AG10803 (cell line): ENCODE results near the gene DCLK2.

Experiments
- DNase-seq: peaks from one replicate; pipeline ENCODE4 v3.0.0; 2010; ENCODE audit warnings: low read depth
- H3K4me3 ChIP-seq: 2 replicates; pipeline ENCODE4 v1.5.1; 2011; ENCODE audit warnings: mild to moderate bottlenecking, low read length, control low read depth
- TF ChIP-seq, protein P1 (sequence below): conservative IDR thresholded peaks from 2 replicates; pipeline ENCODE4 v1.5.1; 2011; ENCODE audit warnings: mild to moderate bottlenecking, low read length, control low read depth, inconsistent platforms

Gene DCLK2

DNA sequence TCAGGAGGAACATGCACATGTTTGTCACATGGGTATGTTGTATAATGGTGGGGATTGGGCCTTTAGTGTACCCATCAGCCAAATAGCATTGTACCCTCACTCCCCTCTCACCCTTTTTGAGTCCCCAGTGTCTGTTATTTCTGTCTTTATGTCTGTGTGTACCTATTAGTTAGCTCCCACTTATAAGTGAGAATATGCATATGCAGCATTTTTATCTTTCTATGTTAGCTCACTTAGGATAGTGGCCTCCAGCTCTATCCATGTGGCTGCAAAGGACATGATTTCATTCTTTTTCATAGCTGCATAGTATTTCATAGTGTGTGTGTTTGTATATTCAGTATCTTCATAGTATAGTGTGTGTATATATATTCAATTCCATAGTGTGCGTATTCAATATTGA is 64.6 kb downstream of the DCLK2 start:
- DNase-seq = no peak
- TF ChIP-seq, protein P1, sequence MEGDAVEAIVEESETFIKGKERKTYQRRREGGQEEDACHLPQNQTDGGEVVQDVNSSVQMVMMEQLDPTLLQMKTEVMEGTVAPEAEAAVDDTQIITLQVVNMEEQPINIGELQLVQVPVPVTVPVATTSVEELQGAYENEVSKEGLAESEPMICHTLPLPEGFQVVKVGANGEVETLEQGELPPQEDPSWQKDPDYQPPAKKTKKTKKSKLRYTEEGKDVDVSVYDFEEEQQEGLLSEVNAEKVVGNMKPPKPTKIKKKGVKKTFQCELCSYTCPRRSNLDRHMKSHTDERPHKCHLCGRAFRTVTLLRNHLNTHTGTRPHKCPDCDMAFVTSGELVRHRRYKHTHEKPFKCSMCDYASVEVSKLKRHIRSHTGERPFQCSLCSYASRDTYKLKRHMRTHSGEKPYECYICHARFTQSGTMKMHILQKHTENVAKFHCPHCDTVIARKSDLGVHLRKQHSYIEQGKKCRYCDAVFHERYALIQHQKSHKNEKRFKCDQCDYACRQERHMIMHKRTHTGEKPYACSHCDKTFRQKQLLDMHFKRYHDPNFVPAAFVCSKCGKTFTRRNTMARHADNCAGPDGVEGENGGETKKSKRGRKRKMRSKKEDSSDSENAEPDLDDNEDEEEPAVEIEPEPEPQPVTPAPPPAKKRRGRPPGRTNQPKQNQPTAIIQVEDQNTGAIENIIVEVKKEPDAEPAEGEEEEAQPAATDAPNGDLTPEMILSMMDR = no peak
- no peak overlapping the region for H3K4me3 ChIP-seq

DNA sequence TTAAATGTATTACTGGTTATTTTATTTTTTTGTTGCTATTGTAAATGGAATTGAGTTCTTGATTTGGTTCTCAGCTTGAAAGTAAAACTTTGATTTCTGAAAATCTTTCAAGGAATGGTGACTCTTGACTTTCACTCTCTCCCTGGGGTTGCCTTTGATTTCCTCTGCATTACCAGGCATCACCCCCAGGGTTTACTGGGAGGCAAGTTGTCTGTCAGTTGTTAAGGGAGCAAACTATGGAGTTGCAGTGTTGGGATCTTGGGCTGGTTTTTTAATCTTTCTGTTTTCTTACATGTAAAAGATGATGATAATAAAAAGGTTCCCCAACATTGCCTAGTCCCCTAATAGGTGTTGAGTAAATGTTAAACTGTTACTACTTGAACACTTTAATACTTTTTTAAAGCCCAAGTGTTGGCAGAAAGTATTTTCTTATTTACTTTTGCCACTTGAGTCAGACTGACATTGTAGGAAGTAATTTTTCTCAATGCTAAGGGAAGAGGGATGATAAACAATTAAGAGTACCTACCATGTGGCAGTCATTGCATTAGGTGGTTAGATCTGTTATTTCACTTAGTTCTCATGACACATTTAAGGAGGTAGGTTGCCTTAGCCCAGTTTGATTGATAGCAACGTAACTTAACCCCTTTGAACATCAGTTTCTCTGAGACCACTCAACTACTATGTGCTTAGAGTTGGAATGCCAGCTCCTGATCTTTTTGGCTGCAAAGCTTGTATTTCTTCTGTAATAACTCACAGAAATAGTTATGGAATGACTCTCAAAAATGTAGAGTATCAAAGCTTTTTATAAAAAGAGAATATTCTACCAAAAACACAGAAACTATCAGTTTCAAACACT is 67.1 kb downstream of the DCLK2 start:
- peak; percentile 26 for DNase-seq
- TF ChIP-seq, protein P1 = peak; percentile 35
- H3K4me3 ChIP-seq = no peak overlapping the region

DNA sequence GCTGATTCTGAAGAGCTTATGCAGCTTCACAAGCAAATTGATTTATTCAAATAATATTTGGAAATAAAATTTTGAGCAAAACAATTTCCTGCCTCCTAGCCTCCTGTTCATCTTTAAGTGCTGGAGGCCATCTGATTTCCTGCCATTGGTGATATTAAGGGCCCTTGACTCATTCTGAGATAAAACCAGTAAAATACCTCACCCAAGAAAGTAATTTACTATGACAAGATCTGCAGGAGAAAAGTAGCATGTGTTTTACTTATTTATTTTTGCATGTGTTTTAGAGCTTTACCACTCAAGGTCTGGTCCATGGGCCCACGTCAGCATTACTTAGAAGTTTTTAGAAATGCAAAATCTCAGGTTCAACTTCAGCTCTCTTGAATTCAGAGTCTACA is 67.7 kb downstream of the DCLK2 start:
- no peak overlapping the region for H3K4me3 ChIP-seq
- TF ChIP-seq, protein P1 = no peak
- no peak for DNase-seq

DNA sequence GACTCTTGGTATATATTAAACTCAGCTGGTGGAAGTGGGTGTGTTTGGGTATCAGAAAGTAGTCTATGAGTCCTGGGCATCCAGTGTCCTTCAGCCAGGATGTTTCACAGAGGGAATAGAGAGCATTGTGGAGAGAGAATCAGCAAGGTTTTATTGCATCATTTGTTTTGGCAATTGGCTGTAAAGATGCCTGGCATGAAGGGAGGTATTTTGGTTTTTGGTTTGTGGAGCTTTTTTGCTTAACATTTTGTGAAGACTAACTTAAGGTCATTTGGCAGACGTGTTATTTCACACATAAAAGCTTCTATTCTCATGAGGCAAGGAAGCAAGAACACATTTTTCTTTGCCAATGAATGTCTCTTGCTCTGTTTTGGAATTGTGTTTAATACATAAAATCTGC is 71.1 kb downstream of the DCLK2 start:
- no peak overlapping the region for H3K4me3 ChIP-seq
- DNase-seq = peak; percentile 97
- TF ChIP-seq, protein P1 = no peak

DNA sequence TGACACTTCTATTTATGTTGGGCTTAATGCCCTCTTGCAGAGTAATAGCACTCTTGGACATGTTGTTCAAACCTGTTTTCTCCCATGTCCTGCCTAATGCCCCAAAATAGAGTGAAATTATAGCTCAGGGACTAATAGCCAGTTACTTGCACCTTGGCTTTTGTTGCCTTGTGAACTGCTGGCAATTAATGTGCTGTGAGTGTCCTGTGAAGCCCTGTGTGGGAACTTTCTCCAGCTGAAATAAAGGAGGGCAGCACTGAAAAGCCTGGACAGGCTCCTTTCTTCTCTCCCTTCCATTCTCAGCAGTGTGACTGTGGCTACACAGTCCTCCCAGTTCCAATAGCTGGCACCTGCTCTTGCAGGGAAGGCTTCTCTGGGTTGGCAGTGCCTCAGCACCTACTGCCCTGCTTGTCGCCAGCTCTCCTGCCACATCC is 72.4 kb downstream of the DCLK2 start:
- TF ChIP-seq, protein P1 = no peak
- no peak for DNase-seq
- H3K4me3 ChIP-seq = no peak overlapping the region

DNA sequence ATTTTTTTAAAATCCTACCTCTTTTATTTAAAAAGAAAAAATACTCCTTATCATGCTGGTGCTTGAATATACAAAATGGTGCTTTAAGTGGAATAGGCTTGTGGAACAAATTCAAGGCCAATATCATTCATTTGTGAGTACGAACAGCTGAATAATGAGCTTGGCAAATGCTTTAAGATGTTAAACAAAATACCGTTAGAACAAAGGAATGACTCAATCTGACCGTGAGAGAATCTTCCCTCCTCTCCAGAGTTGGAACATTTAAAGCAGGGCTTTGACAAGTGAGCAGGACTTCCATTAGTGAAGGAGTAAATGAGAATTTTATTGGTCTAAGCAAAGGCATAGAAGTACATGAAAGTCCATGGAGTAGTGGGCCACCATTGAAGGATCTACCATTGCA is 74.5 kb downstream of the DCLK2 start:
- TF ChIP-seq, protein P1 = no peak
- no peak overlapping the region for H3K4me3 ChIP-seq
- peak; percentile 72 for DNase-seq

DNA sequence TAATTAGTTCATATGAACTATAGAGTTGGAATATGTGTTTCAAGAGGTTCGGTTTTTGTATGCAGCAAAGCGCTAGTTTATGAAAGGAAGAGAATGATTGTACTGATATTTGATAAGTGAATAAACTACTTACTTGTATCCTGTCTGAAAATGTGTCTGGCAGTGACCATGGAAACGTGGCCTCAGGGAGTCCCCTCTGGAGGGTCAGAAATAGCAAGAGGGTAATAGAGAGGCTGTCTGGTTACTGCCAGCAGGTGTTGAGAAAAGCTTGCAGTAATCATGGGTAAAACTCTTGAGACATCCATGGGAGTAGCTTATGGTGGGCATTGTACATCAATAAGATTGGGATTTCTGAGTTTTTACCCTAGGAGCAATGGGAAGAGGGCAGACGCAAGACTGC is 77.1 kb downstream of the DCLK2 start:
- no peak for DNase-seq
- TF ChIP-seq, protein P1 = no peak
- no peak overlapping the region for H3K4me3 ChIP-seq
